BLaER1 (cell line): ENCODE measurements around the gene CDH24.

Experiments used
- H3K27ac ChIP-seq: shearing (Covaris generic); formaldehyde crosslinking; 2 replicates; pipeline ENCODE4 v1.8.1; 2022
- H3K27me3 ChIP-seq: shearing (Covaris generic); formaldehyde crosslinking; 2 replicates; pipeline ENCODE4 v1.8.1; 2022
- H3K36me3 ChIP-seq: shearing (Covaris generic); formaldehyde crosslinking; 2 replicates; pipeline ENCODE4 v1.8.1; 2022
- H3K4me1 ChIP-seq: shearing (Covaris generic); formaldehyde crosslinking; 2 replicates; pipeline ENCODE4 v1.8.1; 2022
- H3K4me2 ChIP-seq: shearing (Covaris generic); formaldehyde crosslinking; 2 replicates; pipeline ENCODE4 v1.8.1; 2022
- H3K4me3 ChIP-seq: shearing (Covaris generic); formaldehyde crosslinking; 2 replicates; pipeline ENCODE4 v1.8.1; 2022
- H3K9ac ChIP-seq: shearing (Covaris generic); formaldehyde crosslinking; 2 replicates; pipeline ENCODE4 v1.8.1; 2022
- H3K9me3 ChIP-seq: shearing (Covaris generic); formaldehyde crosslinking; 2 replicates; pipeline ENCODE4 v1.8.1; 2022
- H4K20me1 ChIP-seq: shearing (Covaris generic); formaldehyde crosslinking; 2 replicates; pipeline ENCODE4 v1.8.1; 2022
- Cebpa-rat ChIP-seq: shearing (Covaris generic); IDR thresholded peaks from 2 replicates; pipeline ENCODE4 v1.8.1; 2022

The CDH24 gene

DNA sequence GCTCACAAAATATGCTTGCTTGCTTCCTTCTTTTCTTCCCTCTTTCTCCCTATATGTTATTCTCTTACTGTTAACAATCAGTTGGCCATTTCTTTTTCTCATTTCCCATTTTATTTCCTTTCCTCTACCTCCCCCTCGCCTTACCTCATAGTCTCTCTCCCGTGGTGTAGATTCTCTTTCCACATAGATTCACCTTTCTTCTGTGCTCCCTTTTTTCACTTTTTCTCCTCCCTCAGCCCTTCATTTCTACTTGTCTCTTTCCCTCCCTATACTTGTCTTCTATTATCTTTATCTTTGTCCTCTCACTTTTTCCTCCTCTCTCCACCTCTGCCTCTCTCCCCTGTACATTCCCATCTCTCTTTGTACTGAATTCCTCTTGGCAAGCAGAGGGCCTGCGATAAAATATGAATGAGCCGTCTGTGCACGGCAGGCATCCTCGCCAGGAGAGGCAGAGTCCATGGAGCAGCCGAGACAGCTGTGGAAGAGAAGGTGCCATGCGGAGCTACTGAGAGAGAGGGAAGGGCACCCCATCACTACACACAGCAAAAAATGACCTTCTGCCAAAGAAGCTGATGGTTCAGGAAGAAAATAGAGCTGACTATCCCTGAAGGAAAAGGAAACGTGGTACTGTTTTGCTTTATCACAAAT lies 59.5 kb downstream of the CDH24 start:
- TF ChIP-seq Cebpa-rat = no peak
- no peaks in the 10 kb centered on the region for H3K9me3 ChIP-seq
- H3K27me3 ChIP-seq = no peaks in the 10 kb centered on the region
- H3K4me3 ChIP-seq = no peak overlapping the region
- H3K9ac ChIP-seq = 0 out of 2 replicates have a peak overlapping the region, but pooled peaks have one; percentile 10
- no peak overlapping the region for H3K27ac ChIP-seq
- no peak overlapping the region for H3K4me2 ChIP-seq
- peaks cover 20% of the 10 kb centered on the region; the same call in 1 of the 2 replicates for H3K36me3 ChIP-seq
- H3K4me1 ChIP-seq = peaks cover 25% of the 10 kb centered on the region
- no peaks in the 10 kb centered on the region for H4K20me1 ChIP-seq
